Gastrocnemius medialis (tissue), 4 donors: Measurements from ENCODE around the gene NDUFB8.

ENCODE experiments used
- CTCF ChIP-seq, 5 experiments: fragments of 450-650 bp in 3 of 5; fragments of 200-600 bp in 2 of 5; sonication (generic) in 2 of 5; IDR thresholded peaks in 4 of 5; conservative IDR thresholded peaks in 1 of 5; 1 replicate in 4 of 5; 2 replicates in 1 of 5; pipeline ENCODE4 v1.5.1; 2016 to 2019; ENCODE audit warnings: antibody characterized with exemption in 5 of 5, mild to moderate bottlenecking in 3 of 5, moderate library complexity in 3 of 5
- POLR2A ChIP-seq, 2 donors: fragments of 450-650 bp; IDR thresholded peaks; one replicate each; pipeline ENCODE4 v1.6.1; 2017; ENCODE audit warnings: antibody characterized with exemption in 2 of 2, mild to moderate bottlenecking in 2 of 2, moderate library complexity in 2 of 2

GRCh38 chr10:100535715-100536353 is 6.2 kb upstream of the NDUFB8 start, which contains the start of gene HIF1AN:
- TF ChIP-seq CTCF (IDR thresholded peaks at IDR 0.05 in 4 of 5, conservative IDR thresholded peaks at IDR 0.05 in 1 of 5) (peak; percentile 71 to 96 (median 83)), POLR2A (IDR thresholded peaks at IDR 0.05) (peak; percentile 67 to 81)
